CD4-positive, alpha-beta T cell treated with Interleukin-21 for 1 hour (primary cell): ENCODE results near the gene PROM2.
"Not testable (repeated sequence)": the region's sequence is repeated elsewhere in the genome, so short reads cannot be mapped to it uniquely, and the experiment has no call there.

ENCODE experiments used
- DNase-seq: peaks from one replicate; pipeline ENCODE4 v3.0.0-alpha.2; 2020

The PROM2 gene

GRCh38 chr2:95269036-95269680 is 5.1 kb upstream of the PROM2 start:
- DNase-seq, result no peak

GRCh38 chr2:95269745-95270144 is 4.5 kb upstream of the PROM2 start:
- not testable (repeated sequence) for DNase-seq

GRCh38 chr2:95270541-95271081 is 3.6 kb upstream of the PROM2 start:
- DNase-seq, result no peak

GRCh38 chr2:95271381-95271971 is 2.8 kb upstream of the PROM2 start:
- no peak for DNase-seq

- no peak for DNase-seq
These were observed 1.9 kb upstream of the PROM2 start for GRCh38 chr2:95272299-95272751.

DNA sequence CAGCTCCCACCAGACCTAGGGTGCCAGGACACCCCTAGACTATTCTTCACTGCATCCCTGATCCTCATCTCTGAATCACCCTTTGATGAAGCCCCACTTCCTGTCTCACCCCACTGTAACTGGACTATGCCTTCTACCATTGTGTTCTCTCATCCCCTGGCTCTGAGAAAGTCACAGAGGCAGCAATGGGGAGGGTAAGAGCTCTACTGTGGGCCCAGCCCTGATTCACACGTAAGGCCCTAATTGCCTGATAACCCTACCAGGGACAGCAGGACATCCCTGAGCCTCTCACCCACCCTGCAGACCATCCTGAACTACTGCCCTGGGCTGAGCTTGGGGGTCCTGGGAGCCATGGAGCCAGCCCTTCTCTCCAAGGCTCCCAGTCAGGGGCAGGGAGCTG is 1.5 kb upstream of the PROM2 start:
- no peak for DNase-seq

GRCh38 chr2:95273566-95274290 is 521 bp upstream of the PROM2 start:
- no peak for DNase-seq

DNA sequence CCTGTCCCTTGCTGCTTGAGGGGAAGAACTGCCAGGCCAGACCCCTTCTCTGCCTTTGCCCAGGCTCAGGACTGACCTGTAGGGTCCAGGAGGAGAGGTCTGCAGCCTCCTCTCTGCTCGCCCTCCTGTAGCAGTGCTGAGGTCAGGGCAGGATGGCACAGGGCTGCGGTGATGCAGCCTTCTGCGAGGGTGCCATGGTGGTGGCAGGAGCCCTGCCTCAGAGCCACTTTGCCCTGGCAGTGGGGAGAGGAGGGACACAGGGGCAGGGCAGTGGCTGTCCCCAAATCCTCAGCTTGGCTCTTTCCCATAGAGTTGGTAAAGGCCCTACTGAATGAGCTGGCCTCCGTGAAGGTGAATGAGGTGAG is 884 bp downstream of the PROM2 start:
- no peak for DNase-seq

- no peak for DNase-seq
These were observed 1.5 kb downstream of the PROM2 start for GRCh38 chr2:95275601-95276243.

- no peak for DNase-seq
These were observed 2.1 kb downstream of the PROM2 start for GRCh38 chr2:95276244-95276887.

DNA sequence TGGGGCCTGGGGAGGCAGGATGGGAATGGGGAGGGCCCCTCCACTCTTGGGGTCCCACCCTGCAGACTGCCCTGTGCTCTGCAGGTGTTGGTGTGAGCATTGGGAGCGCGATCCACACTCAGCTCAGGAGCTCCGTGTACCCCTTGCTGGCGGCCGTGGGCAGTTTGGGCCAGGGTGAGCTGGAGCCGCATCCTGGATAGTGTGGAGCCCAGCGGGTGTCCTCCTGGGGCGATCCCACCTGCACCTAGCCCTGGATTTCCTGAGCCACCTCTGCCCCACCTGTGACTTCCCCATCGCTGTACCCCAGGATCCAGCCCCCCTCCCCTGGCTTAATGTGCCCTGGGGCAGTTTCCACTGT is 2.6 kb downstream of the PROM2 start:
- DNase-seq, result no peak

DNA sequence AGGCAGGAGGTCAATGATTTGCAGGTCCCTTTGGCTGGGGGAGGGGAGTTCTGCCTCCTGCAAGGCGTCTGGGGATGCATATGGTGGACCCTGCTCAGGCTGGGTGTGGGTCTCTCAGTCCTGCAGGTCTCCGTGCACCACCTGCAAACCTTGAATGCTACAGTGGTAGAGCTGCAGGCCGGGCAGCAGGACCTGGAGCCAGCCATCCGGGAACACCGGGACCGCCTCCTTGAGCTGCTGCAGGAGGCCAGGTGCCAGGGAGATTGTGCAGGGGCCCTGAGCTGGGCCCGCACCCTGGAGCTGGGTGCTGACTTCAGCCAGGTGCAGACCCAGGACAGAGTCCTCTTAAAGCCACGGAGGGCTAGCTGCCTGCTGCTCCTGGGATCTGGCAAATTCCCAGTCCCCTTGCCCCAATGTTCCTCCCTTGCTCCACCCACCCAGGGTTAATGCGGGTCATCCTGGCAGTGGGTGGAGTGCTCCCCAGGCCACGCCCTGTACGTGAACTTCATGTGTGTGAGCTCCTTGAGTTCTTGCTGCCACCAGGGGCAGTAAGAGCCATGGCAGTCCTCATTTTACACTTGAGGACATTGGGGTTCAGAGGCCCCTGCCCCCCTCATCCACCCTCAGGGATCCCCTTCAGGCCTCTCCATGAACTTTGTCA is 3.1 kb downstream of the PROM2 start:
- no peak for DNase-seq

GRCh38 chr2:95278051-95278471 is 3.8 kb downstream of the PROM2 start:
- no peak for DNase-seq

DNA sequence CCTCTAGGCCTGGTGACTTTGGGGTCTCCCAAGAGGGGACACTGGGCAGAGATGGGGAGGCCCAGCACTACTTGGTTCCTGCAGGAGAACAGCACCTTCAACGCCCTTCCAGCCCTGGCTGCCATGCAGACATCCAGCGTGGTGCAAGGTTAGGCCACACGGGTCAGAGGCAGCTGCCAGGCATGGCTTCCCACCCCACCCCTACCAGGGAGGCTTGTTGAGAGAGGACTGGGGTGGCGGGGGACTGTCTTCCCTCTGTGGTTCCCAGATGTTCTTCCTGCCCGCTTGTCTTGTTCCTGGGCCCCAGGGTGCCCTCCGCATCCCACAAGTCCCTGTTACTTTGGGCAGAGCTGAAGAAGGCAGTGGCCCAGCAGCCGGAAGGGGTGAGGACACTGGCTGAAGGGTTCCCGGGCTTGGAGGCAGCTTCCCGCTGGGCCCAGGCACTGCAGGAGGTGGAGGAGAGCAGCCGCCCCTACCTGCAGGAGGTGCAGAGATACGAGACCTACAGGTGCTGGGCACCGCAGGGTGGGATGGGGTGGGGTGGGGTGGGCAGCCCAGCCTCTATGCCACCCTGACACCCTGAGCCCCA is 4.5 kb downstream of the PROM2 start:
- DNase-seq, result no peak

GRCh38 chr2:95279435-95280035 is 5.3 kb downstream of the PROM2 start:
- no peak for DNase-seq

DNA sequence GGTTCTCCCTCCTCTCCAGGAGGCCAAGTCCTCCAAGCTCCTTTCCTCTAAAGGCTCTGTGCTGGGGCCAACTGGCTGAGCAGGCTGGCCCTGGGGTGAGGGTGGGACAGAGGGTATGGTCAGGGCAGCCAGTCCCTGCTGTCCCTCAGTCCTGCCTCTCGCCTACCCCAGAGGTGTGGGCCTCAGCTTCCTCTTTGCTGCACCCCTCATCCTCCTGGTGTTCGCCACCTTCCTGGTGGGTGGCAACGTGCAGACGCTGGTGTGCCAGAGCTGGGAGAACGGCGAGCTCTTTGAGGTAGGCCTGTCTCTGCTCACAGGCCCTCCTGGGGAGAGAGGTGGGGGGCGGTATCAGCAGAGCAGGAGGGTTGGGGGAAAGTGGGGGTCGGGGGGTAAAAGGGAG is 6.8 kb downstream of the PROM2 start:
- DNase-seq, result no peak

DNA sequence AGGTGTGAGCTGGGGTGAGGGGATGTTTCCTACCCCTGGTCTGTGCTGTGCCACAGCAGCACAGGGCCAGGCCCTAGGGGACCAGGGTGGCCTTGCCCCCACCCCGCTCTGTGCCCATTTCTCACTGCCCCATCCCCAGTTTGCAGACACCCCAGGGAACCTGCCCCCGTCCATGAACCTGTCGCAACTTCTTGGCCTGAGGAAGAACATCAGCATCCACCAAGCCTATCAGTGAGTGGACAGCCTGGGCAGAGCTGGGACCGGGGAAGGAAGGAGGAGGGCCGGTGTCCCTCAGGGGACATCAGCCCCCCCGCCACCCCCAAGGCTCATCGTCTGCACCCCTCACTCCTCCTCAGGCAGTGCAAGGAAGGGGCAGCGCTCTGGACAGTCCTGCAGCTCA is 7.5 kb downstream of the PROM2 start:
- DNase-seq, result no peak

- no peak for DNase-seq
These were observed 8.2 kb downstream of the PROM2 start for GRCh38 chr2:95282458-95282857.

DNA sequence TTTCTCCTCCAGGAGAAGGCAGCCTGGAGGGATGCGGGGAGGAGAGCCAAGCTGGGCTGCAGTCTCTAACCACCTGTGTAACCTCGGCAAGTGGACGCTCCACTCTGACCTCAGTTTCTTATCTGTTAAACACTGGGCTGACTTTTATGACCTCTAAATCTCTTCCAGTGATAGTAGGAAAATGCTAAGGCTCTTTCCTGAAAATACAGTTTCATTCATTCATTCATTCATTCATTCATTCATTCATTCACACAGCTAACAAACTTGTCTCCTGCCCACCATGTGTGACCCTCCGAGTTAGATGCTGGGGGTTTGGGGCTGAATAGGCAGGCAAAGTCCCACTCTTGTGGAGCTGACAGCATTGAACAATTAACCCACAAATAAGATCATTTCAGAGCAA is 9.3 kb downstream of the PROM2 start:
- no peak for DNase-seq

DNA sequence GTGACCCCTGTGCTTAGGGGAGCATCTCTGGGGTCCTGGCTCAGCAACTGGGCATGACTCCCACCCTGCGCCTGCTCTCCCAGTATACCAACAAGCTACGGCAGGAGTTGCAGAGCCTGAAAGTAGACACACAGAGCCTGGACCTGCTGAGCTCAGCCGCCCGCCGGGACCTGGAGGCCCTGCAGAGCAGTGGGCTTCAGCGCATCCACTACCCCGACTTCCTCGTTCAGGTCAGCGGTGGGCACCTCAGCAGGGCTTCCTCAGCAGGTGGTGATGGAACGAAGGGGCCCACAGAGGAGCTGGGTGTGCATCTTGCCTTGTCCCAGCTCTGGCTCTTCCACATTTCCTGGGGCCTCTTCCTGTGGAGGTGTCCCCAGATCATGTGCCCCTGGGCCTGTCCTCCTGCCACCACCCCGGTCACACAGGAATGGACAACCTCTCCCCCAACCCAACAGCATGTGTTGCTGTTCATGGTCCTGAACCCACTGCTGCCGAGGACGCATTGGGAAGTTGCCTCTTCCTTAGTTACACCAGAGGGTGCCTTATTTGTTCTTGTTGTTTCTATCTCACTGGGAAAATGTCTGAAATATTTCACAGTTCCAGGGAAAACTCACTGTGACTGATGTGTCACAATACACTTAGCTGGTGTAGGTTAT is 10.8 kb downstream of the PROM2 start:
- DNase-seq, result no peak

DNA sequence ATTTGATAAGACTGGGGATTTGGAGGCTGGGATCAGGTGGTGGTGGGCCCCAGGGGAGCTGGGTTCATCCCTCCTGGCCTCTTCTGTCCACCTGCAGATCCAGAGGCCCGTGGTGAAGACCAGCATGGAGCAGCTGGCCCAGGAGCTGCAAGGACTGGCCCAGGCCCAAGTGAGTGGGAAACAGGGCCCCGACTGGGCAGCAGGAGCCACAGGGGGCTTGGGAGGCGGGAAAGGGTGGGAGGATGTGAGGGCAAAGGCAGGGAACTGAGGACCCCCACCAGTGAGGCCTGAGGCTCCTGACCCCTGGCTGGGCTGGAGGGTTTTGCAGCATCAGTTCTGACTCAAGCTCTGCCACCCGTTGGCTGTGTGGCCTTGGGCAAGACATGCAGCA is 11.3 kb downstream of the PROM2 start:
- DNase-seq, result no peak
